Fibroblast of mammary gland (primary cell): ENCODE data around the gene SPTB.

Experiments
- DNase-seq: peaks from one replicate; pipeline ENCODE4 v3.0.0-alpha.2; 2010; ENCODE audit warnings: low read depth
- H3K4me3 ChIP-seq: 2 replicates; pipeline ENCODE4 v1.5.1; 2011; ENCODE audit warnings: low read depth, mild to moderate bottlenecking, low read length, moderate library complexity; ENCODE audit not compliant: control insufficient read depth
- TF ChIP-seq, protein P1 (sequence below): conservative IDR thresholded peaks from 2 replicates; pipeline ENCODE4 v1.5.1; 2011; ENCODE audit warnings: low read depth, low read length, inconsistent platforms; ENCODE audit not compliant: control insufficient read depth, insufficient read depth

The SPTB gene

GRCh38 chr14:64758025-64758521 lies 121.6 kb downstream of the SPTB start:
- peak; percentile 39 for DNase-seq
- TF ChIP-seq, protein P1, sequence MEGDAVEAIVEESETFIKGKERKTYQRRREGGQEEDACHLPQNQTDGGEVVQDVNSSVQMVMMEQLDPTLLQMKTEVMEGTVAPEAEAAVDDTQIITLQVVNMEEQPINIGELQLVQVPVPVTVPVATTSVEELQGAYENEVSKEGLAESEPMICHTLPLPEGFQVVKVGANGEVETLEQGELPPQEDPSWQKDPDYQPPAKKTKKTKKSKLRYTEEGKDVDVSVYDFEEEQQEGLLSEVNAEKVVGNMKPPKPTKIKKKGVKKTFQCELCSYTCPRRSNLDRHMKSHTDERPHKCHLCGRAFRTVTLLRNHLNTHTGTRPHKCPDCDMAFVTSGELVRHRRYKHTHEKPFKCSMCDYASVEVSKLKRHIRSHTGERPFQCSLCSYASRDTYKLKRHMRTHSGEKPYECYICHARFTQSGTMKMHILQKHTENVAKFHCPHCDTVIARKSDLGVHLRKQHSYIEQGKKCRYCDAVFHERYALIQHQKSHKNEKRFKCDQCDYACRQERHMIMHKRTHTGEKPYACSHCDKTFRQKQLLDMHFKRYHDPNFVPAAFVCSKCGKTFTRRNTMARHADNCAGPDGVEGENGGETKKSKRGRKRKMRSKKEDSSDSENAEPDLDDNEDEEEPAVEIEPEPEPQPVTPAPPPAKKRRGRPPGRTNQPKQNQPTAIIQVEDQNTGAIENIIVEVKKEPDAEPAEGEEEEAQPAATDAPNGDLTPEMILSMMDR = no peak

DNA sequence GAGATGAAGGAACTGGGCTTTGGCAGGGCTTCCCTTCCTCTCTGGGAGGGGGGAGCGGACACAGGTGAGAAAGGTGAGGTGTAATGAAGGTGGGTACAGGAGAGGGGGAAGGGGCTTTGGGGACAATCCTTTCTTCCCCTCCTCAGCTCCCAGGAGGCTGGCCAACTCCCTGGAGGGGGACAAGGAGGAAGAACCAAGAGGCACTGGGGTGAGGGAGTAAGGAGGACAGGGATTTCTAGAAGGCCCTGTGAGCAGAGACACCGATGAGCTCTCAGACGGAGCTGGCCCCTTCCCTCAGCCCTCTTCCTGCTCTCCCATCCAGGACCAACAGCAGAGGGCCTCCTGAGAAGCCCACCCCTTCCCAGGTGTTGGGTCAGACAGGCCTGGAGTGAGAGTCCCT lies 122.1 kb downstream of the SPTB start:
- H3K4me3 ChIP-seq = no peak overlapping the region
- no peak for DNase-seq
- TF ChIP-seq, protein P1 = no peak

More at GRCh38 chr14:64758025-64758521, 121.6 kb downstream of the SPTB start:
- no peak overlapping the region for H3K4me3 ChIP-seq

DNA sequence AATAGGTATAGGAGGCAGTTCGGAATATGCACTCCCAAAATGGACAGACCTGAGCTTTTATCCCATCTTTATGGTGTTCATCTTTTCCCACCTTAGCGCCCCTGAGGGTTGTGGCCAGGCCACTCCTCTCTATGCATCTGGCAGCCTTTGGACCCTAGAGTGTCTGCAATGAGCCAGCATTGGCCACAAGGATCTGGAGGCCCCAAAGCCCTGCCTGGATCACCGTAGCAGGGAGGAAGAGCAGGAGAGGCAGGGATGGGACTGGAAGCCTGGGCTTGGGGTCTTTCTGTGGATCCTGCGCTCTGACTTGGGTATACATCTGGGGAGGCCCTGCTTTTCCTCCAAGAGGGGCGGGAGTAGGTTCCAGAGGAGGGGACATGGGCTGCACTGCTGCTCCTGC lies 123.0 kb downstream of the SPTB start:
- no peak for DNase-seq
- TF ChIP-seq, protein P1 = no peak
- no peak overlapping the region for H3K4me3 ChIP-seq

GRCh38 chr14:64755781-64756221 lies 123.9 kb downstream of the SPTB start:
- DNase-seq = peak; percentile 48
- TF ChIP-seq, protein P1 = no peak
- H3K4me3 ChIP-seq = no peak overlapping the region

- no peak for DNase-seq
- no peak overlapping the region for H3K4me3 ChIP-seq
- TF ChIP-seq, protein P1 = no peak
These were observed 125.0 kb downstream of the SPTB start for GRCh38 chr14:64754685-64755084.

- TF ChIP-seq, protein P1 = no peak
- DNase-seq = no peak
These were observed 125.7 kb downstream of the SPTB start for GRCh38 chr14:64753999-64754398.

GRCh38 chr14:64753374-64753773 lies 126.3 kb downstream of the SPTB start:
- H3K4me3 ChIP-seq = no peak overlapping the region
- TF ChIP-seq, protein P1 = no peak
- no peak for DNase-seq

More at GRCh38 chr14:64753999-64754398, 125.7 kb downstream of the SPTB start:
- no peak overlapping the region for H3K4me3 ChIP-seq
